GM23338 (cell line): ENCODE measurements around the gene TRPC3. TPM values are rescaled to one million over a fixed set of nuclear protein-coding genes. Genes with fewer than 3 reads are reported as not detected.

Experiments used
- polyA plus RNA-seq: library from polyadenylated mRNA; unstranded; fragments of >200 nt; fragmentation: Nextera tagmentation; extraction: Ambion mirVana; gene quantifications from 2 replicates; pipeline ENCODE4 v1.2.1, GENCODE V29; 2016
- total RNA-seq: library from RNA; depleted of rRNA; stranded (reverse); fragments of >200 nt; shearing (Covaris generic); gene quantifications from 2 replicates; pipeline ENCODE4 v1.2.3, GENCODE V29; 2014; rRNA removed

Gene TRPC3
- total and polyA plus RNA-seq, 2 experiments from 2014 or later: 0.44 to 1.0 TPM

Other genes with a start within 250 kb of the TRPC3 start
- gene SMIM43, start 186.9 kb downstream of the TRPC3 start, total RNA-seq: 0.56 TPM in 1 of 2 replicates, not detected in the other
- gene SMIM43, start 186.9 kb downstream of the TRPC3 start, polyA plus RNA-seq: 0.21 and 0.26 TPM in 2 replicates
- 68.8 and 71.9 TPM in 2 replicates for gene EXOSC9, start 150.7 kb downstream of the TRPC3 start, total RNA-seq
- 95.2 and 105 TPM in 2 replicates for gene EXOSC9, start 150.7 kb downstream of the TRPC3 start, polyA plus RNA-seq
- gene CCNA2, start 128.2 kb downstream of the TRPC3 start, total RNA-seq: 160 and 167 TPM in 2 replicates
- gene CCNA2, start 128.2 kb downstream of the TRPC3 start, polyA plus RNA-seq: 57.9 and 60.5 TPM in 2 replicates
- 14.8 and 15.9 TPM in 2 replicates for gene BBS7, start 81.6 kb downstream of the TRPC3 start, total RNA-seq
- gene BBS7, start 81.6 kb downstream of the TRPC3 start, polyA plus RNA-seq: 28.6 and 30.8 TPM in 2 replicates
- 62.5 and 70.3 TPM in 2 replicates for gene BLTP1, start 200.3 kb upstream of the TRPC3 start, total RNA-seq
- 9.7 and 12.9 TPM in 2 replicates for gene BLTP1, start 200.3 kb upstream of the TRPC3 start, polyA plus RNA-seq